ENCODE data around the gene TEPSIN.

Gene TEPSIN

DNA sequence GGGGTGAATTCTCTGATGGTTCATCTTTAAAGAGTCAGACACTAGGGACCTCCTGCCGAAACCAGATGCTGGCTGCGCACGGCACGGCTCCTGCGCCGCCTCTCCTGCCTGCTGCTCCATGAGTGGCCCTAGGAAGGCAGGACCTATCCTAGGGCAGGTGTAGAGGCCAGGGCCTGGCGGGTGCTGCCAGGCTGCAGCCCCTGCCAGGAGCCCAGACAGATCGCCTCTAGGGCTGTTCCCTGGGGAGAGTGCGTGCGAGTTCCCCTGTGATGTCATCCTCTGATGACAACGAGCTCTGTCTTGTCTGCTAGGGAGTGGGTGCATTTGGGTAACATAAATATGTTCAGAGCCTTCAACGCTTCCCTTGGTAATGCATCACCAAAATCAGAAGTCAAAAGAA is 32.4 kb upstream of the TEPSIN start:
- DNase-seq (ENCODE audit: low read depth): no peak
- no peak overlapping the region for H3K4me3 ChIP-seq (ENCODE audit: low read depth, low read length)
- TF ChIP-seq, protein P1, sequence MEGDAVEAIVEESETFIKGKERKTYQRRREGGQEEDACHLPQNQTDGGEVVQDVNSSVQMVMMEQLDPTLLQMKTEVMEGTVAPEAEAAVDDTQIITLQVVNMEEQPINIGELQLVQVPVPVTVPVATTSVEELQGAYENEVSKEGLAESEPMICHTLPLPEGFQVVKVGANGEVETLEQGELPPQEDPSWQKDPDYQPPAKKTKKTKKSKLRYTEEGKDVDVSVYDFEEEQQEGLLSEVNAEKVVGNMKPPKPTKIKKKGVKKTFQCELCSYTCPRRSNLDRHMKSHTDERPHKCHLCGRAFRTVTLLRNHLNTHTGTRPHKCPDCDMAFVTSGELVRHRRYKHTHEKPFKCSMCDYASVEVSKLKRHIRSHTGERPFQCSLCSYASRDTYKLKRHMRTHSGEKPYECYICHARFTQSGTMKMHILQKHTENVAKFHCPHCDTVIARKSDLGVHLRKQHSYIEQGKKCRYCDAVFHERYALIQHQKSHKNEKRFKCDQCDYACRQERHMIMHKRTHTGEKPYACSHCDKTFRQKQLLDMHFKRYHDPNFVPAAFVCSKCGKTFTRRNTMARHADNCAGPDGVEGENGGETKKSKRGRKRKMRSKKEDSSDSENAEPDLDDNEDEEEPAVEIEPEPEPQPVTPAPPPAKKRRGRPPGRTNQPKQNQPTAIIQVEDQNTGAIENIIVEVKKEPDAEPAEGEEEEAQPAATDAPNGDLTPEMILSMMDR (IDR thresholded peaks at IDR 0.05; ENCODE audit: low read depth, low read length, missing control alignments): no peak

DNA sequence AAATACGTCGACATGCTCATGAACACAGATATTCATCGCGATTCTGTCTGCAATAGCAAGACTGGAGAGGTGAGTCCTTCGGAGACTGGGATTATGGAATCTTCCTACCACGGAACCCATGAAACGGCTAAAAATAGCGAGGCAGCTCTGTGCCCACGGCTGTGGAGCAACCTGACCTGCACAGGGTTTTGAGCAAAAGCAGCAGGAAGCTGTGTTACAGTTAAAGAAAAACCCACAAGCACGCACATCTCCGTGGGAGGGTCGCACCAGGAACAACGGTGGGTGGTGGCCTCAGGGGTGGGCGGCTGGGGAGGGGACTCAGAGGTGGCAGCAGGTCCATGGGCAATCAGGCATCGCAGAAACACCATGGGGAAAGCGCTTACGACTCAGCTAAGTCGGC is 31.4 kb upstream of the TEPSIN start:
- TF ChIP-seq, protein P1 (IDR thresholded peaks at IDR 0.05; ENCODE audit: low read depth, low read length, missing control alignments): no peak
- no peak overlapping the region for H3K4me3 ChIP-seq (ENCODE audit: low read depth, low read length)
- DNase-seq (ENCODE audit: low read depth): no peak

DNA sequence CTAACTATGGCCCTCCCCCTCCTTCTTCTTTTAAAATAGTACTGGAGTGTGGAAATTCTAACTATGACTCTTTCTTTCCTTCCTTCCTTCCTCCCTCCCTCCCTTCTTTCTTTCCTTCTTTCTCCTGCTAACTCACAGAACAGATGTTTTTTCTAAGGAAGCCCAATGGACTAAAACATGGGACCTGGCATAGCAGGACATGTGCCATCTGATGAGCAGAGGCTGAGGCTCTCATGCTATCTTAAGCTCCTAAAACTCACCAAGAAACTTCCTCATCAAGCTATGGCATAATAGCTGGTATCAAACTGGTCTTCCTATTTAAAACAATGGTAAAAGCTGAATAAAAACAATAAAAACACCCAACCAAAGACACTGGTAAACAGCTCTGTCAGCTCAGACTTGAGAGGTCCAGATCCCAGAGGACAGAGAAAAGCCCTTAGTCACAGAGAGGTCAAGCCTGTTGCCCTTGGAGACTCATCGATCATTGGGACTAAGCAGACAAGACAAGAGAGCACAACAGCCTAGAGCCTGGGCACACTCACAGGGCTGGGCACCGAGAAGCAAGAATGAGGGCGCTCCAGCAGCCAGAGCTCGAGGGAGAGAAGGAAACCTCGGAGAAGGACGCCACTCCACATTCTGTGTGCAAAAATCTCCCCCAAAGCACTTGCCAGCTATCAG is 28.7 kb upstream of the TEPSIN start:
- no peak for DNase-seq (ENCODE audit: low read depth)
- H3K4me3 ChIP-seq (ENCODE audit: low read depth, low read length): no peak overlapping the region
- TF ChIP-seq, protein P1 (IDR thresholded peaks at IDR 0.05; ENCODE audit: low read depth, low read length, missing control alignments): no peak

DNA sequence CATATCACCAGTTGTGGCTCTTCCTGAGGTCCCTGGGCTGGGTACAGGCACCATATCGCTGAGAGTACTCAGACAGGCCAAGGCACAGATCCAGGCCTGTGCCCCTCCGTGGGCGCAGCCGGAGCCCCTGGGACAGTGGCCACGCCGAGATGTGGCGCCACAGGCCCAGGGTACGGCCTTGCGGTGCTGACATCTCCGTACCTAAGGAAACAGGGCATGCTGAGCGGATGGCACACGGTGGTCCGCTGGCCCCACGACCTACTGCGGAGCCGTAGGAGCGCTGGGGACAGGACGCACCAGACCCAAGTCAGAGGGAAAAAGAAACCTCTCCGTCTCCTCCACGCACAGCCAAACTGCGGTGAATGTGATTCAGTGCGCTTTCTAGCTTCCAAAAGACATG is 26.7 kb upstream of the TEPSIN start:
- TF ChIP-seq, protein P1 (IDR thresholded peaks at IDR 0.05; ENCODE audit: low read depth, low read length, missing control alignments): no peak
- DNase-seq (ENCODE audit: low read depth): no peak
- H3K4me3 ChIP-seq (ENCODE audit: low read depth, low read length): no peak overlapping the region

DNA sequence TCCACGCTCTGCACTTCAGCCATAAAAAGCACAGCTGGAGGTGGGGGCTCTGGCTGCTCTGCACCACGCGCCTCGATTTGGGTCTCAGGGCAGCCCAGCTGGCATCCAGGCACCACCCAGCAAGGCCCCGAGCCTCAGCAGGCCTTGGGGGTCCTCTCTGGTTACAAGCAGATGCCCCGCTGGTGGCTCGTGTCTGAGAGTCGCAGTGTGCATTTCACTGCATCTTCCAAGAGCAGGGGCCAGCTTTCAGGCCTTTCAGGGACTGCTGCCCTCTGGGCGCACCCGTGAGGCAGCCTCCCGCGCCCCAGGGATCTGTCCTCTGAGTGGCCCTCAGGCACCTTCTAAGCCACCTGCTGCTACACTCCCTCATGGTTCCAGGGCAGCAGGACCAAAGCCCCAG is 25.8 kb upstream of the TEPSIN start:
- no peak overlapping the region for H3K4me3 ChIP-seq (ENCODE audit: low read depth, low read length)
- DNase-seq (ENCODE audit: low read depth): no peak
- TF ChIP-seq, protein P1 (IDR thresholded peaks at IDR 0.05; ENCODE audit: low read depth, low read length, missing control alignments): no peak

DNA sequence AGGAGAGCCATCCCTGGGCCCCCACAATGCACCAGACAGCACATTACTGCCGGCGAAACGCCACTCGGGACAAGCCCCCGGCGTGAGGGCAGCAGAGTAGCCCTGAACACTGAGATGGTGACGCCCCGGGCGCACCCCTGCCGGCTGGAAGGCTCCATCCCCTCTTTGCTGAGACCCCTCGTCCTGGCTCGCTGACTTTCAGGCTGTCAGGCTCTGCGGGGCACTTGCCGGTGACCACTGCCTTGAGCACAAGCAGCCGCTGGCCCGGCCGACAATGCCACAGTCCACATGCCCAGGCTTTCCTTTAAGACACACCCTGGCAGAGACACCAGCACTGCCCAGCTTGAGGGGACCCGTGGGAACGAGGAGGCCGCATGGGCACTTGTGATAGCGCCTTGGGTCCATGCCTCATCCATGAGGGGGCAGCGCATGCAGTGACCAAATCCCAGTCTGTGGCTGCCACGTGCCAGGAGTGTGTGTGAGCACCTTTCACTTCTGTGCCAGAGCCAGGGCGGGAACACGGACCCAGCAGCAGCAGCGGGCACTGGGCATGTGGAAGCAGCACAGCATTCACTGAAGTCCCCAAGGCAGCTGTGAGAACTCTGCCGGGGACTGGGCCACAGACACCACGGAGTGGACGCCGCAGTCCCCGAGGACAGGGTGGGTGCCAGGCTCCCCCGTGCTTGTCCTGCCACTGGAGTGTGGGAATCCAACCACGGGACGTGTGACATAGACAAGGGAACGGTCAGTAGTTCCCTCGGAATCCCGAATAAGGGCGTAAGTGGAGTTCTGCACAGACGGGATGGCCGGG is 24.7 kb upstream of the TEPSIN start:
- DNase-seq (ENCODE audit: low read depth): no peak
- TF ChIP-seq, protein P1 (IDR thresholded peaks at IDR 0.05; ENCODE audit: low read depth, low read length, missing control alignments): no peak
- no peak overlapping the region for H3K4me3 ChIP-seq (ENCODE audit: low read depth, low read length)

Data from GM12864 (cell line).